Measurements from ENCODE around the gene ANKMY1.

DNA sequence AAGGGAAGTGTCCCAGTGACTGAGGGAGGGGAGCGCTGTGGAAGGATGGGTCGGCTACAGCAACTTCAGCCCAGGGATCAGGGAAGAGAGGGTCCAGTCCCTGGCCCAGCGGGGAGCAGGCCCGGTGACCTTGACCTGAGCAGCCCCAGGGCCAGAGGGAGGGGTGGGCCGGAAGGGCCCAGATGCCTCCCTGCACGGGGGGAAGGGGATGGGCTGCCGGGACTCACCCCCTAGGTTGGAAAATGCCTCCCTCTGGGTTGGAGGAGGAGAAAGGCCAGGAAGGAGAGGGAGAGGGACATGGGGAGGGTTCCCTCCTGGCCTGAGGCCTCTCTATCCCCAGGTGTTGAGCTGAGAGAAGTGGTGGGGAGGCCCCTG is 102.5 kb downstream of the ANKMY1 start:
- no peak for TF ChIP-seq POLR2A (IDR thresholded peaks at IDR 0.05)
- TF ChIP-seq, protein P1, sequence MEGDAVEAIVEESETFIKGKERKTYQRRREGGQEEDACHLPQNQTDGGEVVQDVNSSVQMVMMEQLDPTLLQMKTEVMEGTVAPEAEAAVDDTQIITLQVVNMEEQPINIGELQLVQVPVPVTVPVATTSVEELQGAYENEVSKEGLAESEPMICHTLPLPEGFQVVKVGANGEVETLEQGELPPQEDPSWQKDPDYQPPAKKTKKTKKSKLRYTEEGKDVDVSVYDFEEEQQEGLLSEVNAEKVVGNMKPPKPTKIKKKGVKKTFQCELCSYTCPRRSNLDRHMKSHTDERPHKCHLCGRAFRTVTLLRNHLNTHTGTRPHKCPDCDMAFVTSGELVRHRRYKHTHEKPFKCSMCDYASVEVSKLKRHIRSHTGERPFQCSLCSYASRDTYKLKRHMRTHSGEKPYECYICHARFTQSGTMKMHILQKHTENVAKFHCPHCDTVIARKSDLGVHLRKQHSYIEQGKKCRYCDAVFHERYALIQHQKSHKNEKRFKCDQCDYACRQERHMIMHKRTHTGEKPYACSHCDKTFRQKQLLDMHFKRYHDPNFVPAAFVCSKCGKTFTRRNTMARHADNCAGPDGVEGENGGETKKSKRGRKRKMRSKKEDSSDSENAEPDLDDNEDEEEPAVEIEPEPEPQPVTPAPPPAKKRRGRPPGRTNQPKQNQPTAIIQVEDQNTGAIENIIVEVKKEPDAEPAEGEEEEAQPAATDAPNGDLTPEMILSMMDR (IDR thresholded peaks at IDR 0.05): no peak
